PC-9 (cell line): Measurements from ENCODE around the gene PTS. TPM values are rescaled to one million over a fixed set of nuclear protein-coding genes. Genes with fewer than 3 reads are reported as not detected.

ENCODE experiments used
- BruUV-seq: library from RNA; stranded (reverse); fragments of 400-500 nt; replicated peaks from 2 replicates; lab custom pipeline; 2021; lab: Mats Ljungman, UMichigan
- CTCF ChIA-PET: fragments of 300-600 bp; sonication (Branson Sonifier 250); formaldehyde crosslinking; loops from one replicate; lab custom pipeline; 2022; ENCODE audit warnings: antibody characterized with exemption; lab: Charles Lee
- POLR2A ChIA-PET: fragments of 300-600 bp; sonication (Branson Sonifier 250); formaldehyde crosslinking; loops from one replicate; lab custom pipeline; 2022; ENCODE audit warnings: antibody characterized with exemption; ENCODE audit not compliant: unreplicated experiment; lab: Charles Lee
- DNase-seq, 2 experiments: peaks; one replicate each; pipeline versions ENCODE4 v3.0.0 to v3.0.0-alpha.2; 2015 to 2022; ENCODE audit warnings: mixed read lengths in 1 of 2
- H2AFZ ChIP-seq: fragments of 200-600 bp; sonication (generic); 2 replicates; pipeline ENCODE4 v1.8.1; 2017; ENCODE audit warnings: antibody characterized with exemption
- H3F3A ChIP-seq: fragments of 200-600 bp; sonication (generic); 2 replicates; pipeline ENCODE4 v1.8.1; 2017; ENCODE audit warnings: antibody characterized with exemption, mild to moderate bottlenecking, low read depth; ENCODE audit not compliant: insufficient read depth
- H3K27ac ChIP-seq: fragments of 200-600 bp; sonication (generic); 2 replicates; pipeline ENCODE4 v1.6.1; 2016; ENCODE audit warnings: mixed run types
- H3K27me3 ChIP-seq: fragments of 200-600 bp; sonication (generic); 2 replicates; pipeline ENCODE4 v1.6.1; 2016; ENCODE audit warnings: low read depth, mixed run types; ENCODE audit not compliant: insufficient read depth
- H3K36me3 ChIP-seq: fragments of 200-600 bp; sonication (generic); 2 replicates; pipeline ENCODE4 v1.6.1; 2016; ENCODE audit warnings: low read depth, mixed run types
- H3K4me1 ChIP-seq: fragments of 200-600 bp; sonication (generic); replicated peaks from 2 replicates; pipeline ENCODE4 v1.6.1; 2016; ENCODE audit warnings: mixed run types; ENCODE audit not compliant: insufficient read depth
- H3K4me2 ChIP-seq: fragments of 200-600 bp; sonication (generic); 2 replicates; pipeline ENCODE4 v1.6.1; 2017; ENCODE audit warnings: mixed run types
- H3K4me3 ChIP-seq: fragments of 200-600 bp; sonication (generic); 2 replicates; pipeline ENCODE4 v1.6.1; 2016; ENCODE audit warnings: mixed run types
- H3K79me2 ChIP-seq: fragments of 200-600 bp; sonication (generic); 2 replicates; pipeline ENCODE4 v1.6.1; 2017; ENCODE audit warnings: low read depth, mixed run types
- H3K9me2 ChIP-seq: fragments of 200-600 bp; sonication (generic); 2 replicates; pipeline ENCODE4 v1.8.1; 2017; ENCODE audit warnings: mild to moderate bottlenecking; ENCODE audit not compliant: insufficient read depth
- H3K9me3 ChIP-seq: fragments of 200-600 bp; sonication (generic); 2 replicates; pipeline ENCODE4 v1.8.1; 2016; ENCODE audit warnings: low read depth; ENCODE audit not compliant: insufficient read depth
- H4K20me1 ChIP-seq: fragments of 200-600 bp; sonication (generic); 2 replicates; pipeline ENCODE4 v1.8.1; 2017; ENCODE audit not compliant: insufficient read depth
- EZH2 ChIP-seq: fragments of 200-600 bp; sonication (generic); IDR thresholded peaks from 2 replicates; pipeline ENCODE4 v1.8.0; 2017; ENCODE audit warnings: antibody characterized with exemption, low read depth
- intact Hi-C: fragments of 100-400 bp; cut with micrococcal nuclease; formaldehyde crosslinking; loops from one replicate; pipeline ENCODE4 v1.10.0; 2022; ENCODE audit not compliant: unreplicated experiment
- total RNA-seq: library from RNA; stranded (reverse); gene quantifications from 2 replicates; pipeline ENCODE4 v1.2.3, GENCODE V29; 2021
- TF ChIP-seq, protein P1 (sequence below): fragments of 200-600 bp; sonication (generic); conservative IDR thresholded peaks from 2 replicates; pipeline ENCODE4 v1.6.1; 2017; ENCODE audit warnings: mixed run types, antibody characterized with exemption, mild to moderate bottlenecking, moderate library complexity

The PTS gene
- total RNA-seq, 1 experiment from 2014 or later, result 43.0 TPM

DNA sequence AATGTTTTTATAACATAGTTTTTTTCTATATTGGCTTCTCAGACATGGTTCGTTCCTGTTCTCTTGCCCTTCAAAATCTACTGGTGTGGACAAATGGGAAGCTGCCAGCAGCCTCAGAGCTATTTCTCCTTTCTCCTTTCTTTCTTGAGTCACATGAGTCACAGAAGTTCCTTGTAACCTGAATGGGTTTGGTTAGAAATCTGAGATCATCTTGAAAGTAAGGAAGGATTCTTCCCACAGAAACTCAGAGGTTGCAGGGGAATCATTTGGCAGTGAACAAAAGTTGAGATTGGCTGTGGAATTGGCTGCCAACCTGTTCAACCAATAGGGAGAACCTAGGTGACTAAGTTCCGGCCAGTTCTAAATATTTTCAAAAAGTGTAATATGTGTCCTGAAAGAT, 22.0 kb downstream of the PTS start:
- no peaks in the 10 kb centered on the region for H3K9me2 ChIP-seq
- peaks cover 17% of the 10 kb centered on the region for H3K4me1 ChIP-seq
- H2AFZ ChIP-seq, result no peak overlapping the region
- no peak overlapping the region for H3K27ac ChIP-seq
- H3K79me2 ChIP-seq, result no peaks in the 10 kb centered on the region
- ChIA-PET POLR2A (interaction anchor here (0.7 kb wide), 1 partner anchor 54 kb away, joined by 3 read pairs; no protein-coding TSS in a partner anchor), CTCF (no interaction called here)
- DNase-seq, result no peak
- intact Hi-C loops, result no loop called here
- peaks cover 5% of the 10 kb centered on the region; the same call in 1 of the 2 replicates for H3F3A ChIP-seq
- H3K36me3 ChIP-seq, result no peaks in the 10 kb centered on the region
- no TSS peak for BruUV-seq
- H3K4me2 ChIP-seq, result no peak overlapping the region
- no peaks in the 10 kb centered on the region for H3K27me3 ChIP-seq
- peaks cover 6% of the 10 kb centered on the region; the same call in 1 of the 2 replicates for H3K9me3 ChIP-seq
- TF ChIP-seq EZH2, result no peak
- TF ChIP-seq, protein P1, sequence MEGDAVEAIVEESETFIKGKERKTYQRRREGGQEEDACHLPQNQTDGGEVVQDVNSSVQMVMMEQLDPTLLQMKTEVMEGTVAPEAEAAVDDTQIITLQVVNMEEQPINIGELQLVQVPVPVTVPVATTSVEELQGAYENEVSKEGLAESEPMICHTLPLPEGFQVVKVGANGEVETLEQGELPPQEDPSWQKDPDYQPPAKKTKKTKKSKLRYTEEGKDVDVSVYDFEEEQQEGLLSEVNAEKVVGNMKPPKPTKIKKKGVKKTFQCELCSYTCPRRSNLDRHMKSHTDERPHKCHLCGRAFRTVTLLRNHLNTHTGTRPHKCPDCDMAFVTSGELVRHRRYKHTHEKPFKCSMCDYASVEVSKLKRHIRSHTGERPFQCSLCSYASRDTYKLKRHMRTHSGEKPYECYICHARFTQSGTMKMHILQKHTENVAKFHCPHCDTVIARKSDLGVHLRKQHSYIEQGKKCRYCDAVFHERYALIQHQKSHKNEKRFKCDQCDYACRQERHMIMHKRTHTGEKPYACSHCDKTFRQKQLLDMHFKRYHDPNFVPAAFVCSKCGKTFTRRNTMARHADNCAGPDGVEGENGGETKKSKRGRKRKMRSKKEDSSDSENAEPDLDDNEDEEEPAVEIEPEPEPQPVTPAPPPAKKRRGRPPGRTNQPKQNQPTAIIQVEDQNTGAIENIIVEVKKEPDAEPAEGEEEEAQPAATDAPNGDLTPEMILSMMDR, result no peak
- H3K4me3 ChIP-seq, result no peak overlapping the region
- H4K20me1 ChIP-seq, result no peaks in the 10 kb centered on the region

- no peak for DNase-seq
- no peaks in the 10 kb centered on the region for H4K20me1 ChIP-seq
- ChIA-PET CTCF (no interaction called here), POLR2A (no interaction called here)
- H3K4me1 ChIP-seq, result peaks cover 17% of the 10 kb centered on the region
- no peaks in the 10 kb centered on the region for H3K36me3 ChIP-seq
- H3K79me2 ChIP-seq, result no peaks in the 10 kb centered on the region
- no peak overlapping the region for H3K4me2 ChIP-seq
- peaks cover 5% of the 10 kb centered on the region; the same call in 1 of the 2 replicates for H3F3A ChIP-seq
- no peaks in the 10 kb centered on the region for H3K9me2 ChIP-seq
- BruUV-seq, result no TSS peak
- H2AFZ ChIP-seq, result no peak overlapping the region
- no peaks in the 10 kb centered on the region for H3K9me3 ChIP-seq
- no peaks in the 10 kb centered on the region for H3K27me3 ChIP-seq
- TF ChIP-seq, protein P1, result no peak
- no peak for TF ChIP-seq EZH2
- H3K4me3 ChIP-seq, result no peak overlapping the region
- no peak overlapping the region for H3K27ac ChIP-seq
- intact Hi-C loops, result no loop called here
These were observed 23.8 kb downstream of the PTS start for GRCh38 chr11:112249871-112250610.

DNA sequence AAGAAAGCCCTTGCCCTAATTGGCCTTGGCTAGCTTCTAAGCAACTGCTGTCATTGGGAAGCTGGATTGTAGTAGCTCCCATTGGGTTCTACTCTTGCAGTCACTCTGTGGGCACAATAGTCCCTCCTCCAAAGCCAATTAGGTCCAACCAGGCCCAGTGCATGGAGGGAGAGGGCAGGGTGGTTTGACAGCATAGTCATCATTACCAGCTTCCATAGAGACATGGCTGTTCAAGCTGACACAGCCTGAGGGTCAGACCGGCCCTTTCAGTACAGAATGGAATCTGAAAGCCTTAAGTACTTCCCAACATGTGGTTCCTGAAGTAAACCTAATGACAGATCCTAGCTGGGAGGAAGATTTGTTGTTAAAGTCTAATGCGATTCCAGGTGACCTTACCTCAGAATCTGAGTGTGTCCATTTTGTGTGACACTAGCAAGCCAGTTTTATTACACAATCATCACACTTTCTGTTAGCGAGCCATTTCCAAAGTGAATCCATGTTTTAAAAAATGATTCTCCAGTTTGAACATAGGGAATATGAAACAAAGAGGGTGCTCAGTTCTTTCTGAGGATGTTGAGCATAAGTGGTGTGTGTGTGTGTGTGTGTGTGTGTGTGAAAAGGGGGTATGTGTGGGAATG, 27.5 kb downstream of the PTS start:
- no peaks in the 10 kb centered on the region for H3K27me3 ChIP-seq
- BruUV-seq, result no TSS peak
- no peak for TF ChIP-seq EZH2
- no peaks in the 10 kb centered on the region for H4K20me1 ChIP-seq
- no peaks in the 10 kb centered on the region for H3K9me3 ChIP-seq
- intact Hi-C loops, result no loop called here
- no peak overlapping the region for H3K27ac ChIP-seq
- H3F3A ChIP-seq, result no peaks in the 10 kb centered on the region; the same call in 1 of the 2 replicates
- no peaks in the 10 kb centered on the region for H3K4me1 ChIP-seq
- no peak for DNase-seq
- H2AFZ ChIP-seq, result no peak overlapping the region
- ChIA-PET CTCF (no interaction called here), POLR2A (interaction anchor here (0.6 to 1.1 kb wide), 2 partner anchors 13 to 1221 kb away, joined by 3 to 4 read pairs; no protein-coding TSS in a partner anchor)
- no peaks in the 10 kb centered on the region for H3K36me3 ChIP-seq
- no peak overlapping the region for H3K4me2 ChIP-seq
- no peaks in the 10 kb centered on the region for H3K79me2 ChIP-seq
- no peaks in the 10 kb centered on the region for H3K9me2 ChIP-seq
- no peak overlapping the region for H3K4me3 ChIP-seq
